Measurements from ENCODE around the gene SDCBP2.

The SDCBP2 gene, protein sequence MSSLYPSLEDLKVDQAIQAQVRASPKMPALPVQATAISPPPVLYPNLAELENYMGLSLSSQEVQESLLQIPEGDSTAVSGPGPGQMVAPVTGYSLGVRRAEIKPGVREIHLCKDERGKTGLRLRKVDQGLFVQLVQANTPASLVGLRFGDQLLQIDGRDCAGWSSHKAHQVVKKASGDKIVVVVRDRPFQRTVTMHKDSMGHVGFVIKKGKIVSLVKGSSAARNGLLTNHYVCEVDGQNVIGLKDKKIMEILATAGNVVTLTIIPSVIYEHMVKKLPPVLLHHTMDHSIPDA

DNA sequence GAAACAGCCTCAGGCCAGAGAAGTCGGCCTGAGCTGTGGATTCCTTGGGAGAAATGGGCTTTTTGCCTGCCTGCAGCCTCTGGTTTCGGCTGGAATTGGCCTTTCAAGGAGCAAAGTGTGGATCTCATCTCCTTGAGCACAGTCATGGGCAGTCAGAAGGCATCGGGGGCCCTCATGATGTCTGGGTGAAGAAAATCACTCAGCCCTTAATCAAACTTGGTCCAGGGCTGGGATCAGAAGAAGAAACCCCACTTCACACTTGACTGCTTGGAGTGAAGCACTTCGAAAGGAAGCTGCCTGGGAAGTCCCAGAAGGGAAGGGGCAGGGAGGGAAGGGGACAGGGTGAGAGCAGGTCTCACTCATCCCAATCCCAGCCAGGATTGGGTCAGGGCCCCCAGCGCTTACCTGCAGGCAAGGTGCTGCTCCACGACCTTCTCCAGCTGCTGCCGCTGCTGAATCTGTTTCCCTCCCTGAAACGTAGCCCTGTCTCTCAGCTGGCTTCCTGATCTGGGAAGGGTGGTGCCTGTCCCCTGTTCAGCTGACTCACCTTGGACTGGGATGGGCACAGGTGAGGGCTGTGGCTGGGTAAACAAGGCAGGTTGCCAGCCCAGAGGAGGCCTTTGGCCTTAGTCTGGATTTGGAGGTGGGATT is at the start of gene SDCBP2:
SDCBP2 (minus strand) TSS at position 460 of the 651 bp plus-strand sequence. CDS start 8,723 bp downstream, outside the sequence.
- Histone ChIP-seq H3K36me3 (ENCODE audit: insufficient read depth, low read length) (peaks cover 19% of the 10 kb centered on the region), H3K4me3 (ENCODE audit: low read length) (no peak within 1 kb of the TSS), H3K4me1 (ENCODE audit: insufficient read depth, low read length) (peaks cover 20% of the 10 kb centered on the region), H3K9me3 (ENCODE audit: low read length) (no peaks in the 10 kb centered on the region), H2AFZ (ENCODE audit: low read depth, low read length) (no peak within 1 kb of the TSS), H3K27me3 (ENCODE audit: insufficient read depth, low read length) (no peaks in the 10 kb centered on the region)

DNA sequence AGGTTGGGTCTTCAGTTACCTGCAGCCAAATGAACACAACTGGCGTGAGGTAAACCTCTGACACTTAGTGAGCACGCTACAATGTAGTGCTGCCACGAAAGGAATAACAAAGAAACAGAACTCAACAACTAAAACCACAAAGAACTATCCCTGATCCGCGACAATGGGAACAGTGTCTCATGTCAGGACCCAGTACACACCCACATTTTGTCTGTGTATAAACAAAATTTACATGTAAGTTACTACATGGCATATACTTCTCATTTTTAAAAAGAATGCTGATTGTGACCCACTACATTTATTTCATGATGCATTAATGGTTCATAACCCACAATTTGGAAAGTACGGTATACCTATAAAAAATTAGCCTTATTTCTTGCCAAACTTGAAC is 49.8 kb upstream of the SDCBP2 start:
- H3K4me1 ChIP-seq (ENCODE audit: insufficient read depth, low read length), result peaks cover 2% of the 10 kb centered on the region
- no peaks in the 10 kb centered on the region for H3K9me3 ChIP-seq (ENCODE audit: low read length)
- H3K36me3 ChIP-seq (ENCODE audit: insufficient read depth, low read length), result peaks cover 10% of the 10 kb centered on the region
- no peaks in the 10 kb centered on the region for H3K27me3 ChIP-seq (ENCODE audit: insufficient read depth, low read length)
- no peak overlapping the region for H3K4me3 ChIP-seq (ENCODE audit: low read length)
- no peak overlapping the region for H2AFZ ChIP-seq (ENCODE audit: low read depth, low read length)

DNA sequence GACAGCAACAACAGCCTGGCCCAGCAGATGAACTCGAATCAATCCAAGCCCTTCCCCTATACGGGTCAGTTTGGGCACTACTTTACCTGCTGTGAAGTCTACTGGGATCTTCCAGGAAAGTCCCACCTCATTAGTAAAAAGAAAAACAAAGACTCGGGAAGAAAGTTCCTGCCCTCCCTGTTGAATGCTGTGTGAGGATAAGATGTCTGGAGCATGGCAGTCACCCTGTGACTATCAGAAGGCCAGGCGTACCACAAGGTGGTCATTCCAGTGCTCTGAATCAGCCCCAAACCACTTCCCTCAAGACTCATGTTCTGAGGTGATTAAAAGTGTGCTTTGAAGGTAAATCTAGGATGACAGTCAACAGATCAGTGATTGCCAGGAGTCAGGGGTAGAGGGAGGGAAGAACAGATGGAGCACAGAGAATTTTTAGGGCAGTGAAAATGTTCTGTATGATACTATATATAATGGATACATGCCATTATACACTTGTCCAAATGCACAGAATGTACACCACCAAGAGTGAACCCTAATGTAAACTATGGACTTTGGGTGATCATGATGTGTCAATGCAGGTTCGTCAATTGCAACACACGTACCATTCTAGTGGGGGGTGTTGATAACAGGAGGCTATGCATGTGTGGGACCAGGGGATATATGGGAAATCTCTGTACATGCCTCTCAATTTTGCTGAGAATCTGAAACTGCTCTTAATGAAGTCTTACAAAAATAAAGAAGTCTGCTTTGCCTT is 49.2 kb upstream of the SDCBP2 start:
- H3K27me3 ChIP-seq (ENCODE audit: insufficient read depth, low read length), result no peaks in the 10 kb centered on the region
- peaks cover 2% of the 10 kb centered on the region for H3K4me1 ChIP-seq (ENCODE audit: insufficient read depth, low read length)
- H3K36me3 ChIP-seq (ENCODE audit: insufficient read depth, low read length), result peaks cover 16% of the 10 kb centered on the region
- no peaks in the 10 kb centered on the region for H3K9me3 ChIP-seq (ENCODE audit: low read length)
- H2AFZ ChIP-seq (ENCODE audit: low read depth, low read length), result no peak overlapping the region
- no peak overlapping the region for H3K4me3 ChIP-seq (ENCODE audit: low read length)

DNA sequence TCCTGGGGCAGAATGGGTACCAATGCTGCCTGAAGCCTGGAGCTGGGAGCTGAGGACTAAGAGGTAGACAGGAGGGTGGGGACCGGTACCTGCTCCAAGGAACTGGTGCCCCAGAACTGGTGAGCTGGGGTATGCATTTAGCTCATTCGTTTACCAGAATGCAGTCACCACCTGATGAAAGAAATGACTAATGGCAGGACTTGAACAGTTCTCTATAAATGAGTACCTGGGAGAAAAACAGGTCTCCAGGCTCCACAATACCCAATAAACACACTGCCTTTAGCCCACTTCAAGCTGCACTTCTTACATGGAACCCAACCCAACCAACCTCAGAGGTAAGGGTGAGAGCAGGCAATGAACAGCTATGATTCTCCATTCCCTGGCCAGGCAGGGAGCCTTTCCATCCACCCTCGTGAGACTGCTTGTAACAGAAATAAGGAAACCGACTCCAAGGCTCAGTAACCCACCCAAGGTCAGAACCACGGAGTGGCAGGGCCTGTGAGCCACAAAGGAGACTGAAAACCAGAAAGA is 48.5 kb upstream of the SDCBP2 start:
- no peak overlapping the region for H3K4me3 ChIP-seq (ENCODE audit: low read length)
- peaks cover 2% of the 10 kb centered on the region for H3K4me1 ChIP-seq (ENCODE audit: insufficient read depth, low read length)
- H2AFZ ChIP-seq (ENCODE audit: low read depth, low read length), result no peak overlapping the region
- no peaks in the 10 kb centered on the region for H3K27me3 ChIP-seq (ENCODE audit: insufficient read depth, low read length)
- H3K9me3 ChIP-seq (ENCODE audit: low read length), result no peaks in the 10 kb centered on the region
- H3K36me3 ChIP-seq (ENCODE audit: insufficient read depth, low read length), result peaks cover 19% of the 10 kb centered on the region

DNA sequence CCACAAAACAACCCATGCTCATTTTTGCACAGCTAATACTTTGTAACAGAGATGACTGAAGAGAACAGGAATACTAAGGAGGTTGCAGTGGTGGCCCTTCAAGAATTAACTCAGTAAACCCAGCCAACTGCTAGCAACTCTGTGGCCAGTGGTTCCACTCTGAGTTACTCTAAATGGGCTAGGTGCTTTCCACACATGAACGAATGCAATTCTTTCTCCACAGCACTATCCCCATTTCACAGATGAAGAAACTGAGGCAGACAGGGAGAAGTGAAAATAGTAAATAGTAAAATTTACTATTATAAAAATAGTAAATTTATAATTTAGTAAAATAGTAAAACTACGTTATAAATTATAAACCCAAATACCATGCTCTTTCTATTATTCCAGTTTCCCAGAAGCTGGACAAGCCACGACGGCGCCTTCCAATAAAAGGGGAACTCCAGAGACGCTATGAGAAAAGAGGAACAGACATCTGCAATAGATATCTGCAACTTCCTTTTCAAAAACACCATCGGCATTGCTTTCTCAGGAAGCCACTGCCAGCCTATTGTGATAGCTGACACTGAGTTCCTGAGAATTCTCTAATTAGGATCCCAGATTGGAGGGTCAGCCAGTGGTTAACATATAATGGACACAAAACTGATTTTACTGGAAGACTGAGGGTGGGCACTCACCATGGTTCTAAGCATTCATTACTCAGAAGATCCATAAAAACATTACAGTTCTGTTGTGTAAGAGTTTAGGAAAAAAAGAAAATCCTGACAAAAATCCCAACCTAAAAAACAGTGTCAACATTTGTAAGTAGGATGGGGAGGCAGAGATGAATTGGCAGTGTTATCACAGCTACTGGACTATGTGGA is 47.7 kb upstream of the SDCBP2 start:
- H3K27me3 ChIP-seq (ENCODE audit: insufficient read depth, low read length), result no peaks in the 10 kb centered on the region
- no peak overlapping the region for H3K4me3 ChIP-seq (ENCODE audit: low read length)
- no peaks in the 10 kb centered on the region for H3K9me3 ChIP-seq (ENCODE audit: low read length)
- peaks cover 2% of the 10 kb centered on the region for H3K4me1 ChIP-seq (ENCODE audit: insufficient read depth, low read length)
- H3K36me3 ChIP-seq (ENCODE audit: insufficient read depth, low read length), result peaks cover 27% of the 10 kb centered on the region
- no peak overlapping the region for H2AFZ ChIP-seq (ENCODE audit: low read depth, low read length)

DNA sequence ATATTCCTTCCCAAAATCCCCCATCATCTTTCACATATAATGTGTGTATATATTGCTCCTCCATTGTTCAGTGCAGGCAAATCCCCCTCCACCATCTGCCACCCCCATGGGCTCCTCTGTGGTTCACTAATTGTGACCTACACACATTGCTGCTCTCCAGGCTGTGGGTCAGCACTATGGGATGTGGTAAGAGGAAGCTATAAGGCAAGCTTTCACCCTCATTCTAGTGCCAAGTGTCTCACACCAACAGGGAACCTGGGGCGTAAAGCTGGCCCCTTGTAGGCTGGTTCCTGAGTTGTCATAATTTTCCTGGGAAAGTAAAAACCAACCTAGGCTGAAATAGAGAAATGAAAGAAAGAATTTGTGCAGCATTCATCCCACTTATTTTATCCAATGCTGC is 47.1 kb upstream of the SDCBP2 start:
- Histone ChIP-seq H3K9me3 (ENCODE audit: low read length) (no peaks in the 10 kb centered on the region), H2AFZ (ENCODE audit: low read depth, low read length) (no peak overlapping the region), H3K36me3 (ENCODE audit: insufficient read depth, low read length) (peaks cover 32% of the 10 kb centered on the region), H3K27me3 (ENCODE audit: insufficient read depth, low read length) (no peaks in the 10 kb centered on the region), H3K4me3 (ENCODE audit: low read length) (no peak overlapping the region), H3K4me1 (ENCODE audit: insufficient read depth, low read length) (peaks cover 2% of the 10 kb centered on the region)

DNA sequence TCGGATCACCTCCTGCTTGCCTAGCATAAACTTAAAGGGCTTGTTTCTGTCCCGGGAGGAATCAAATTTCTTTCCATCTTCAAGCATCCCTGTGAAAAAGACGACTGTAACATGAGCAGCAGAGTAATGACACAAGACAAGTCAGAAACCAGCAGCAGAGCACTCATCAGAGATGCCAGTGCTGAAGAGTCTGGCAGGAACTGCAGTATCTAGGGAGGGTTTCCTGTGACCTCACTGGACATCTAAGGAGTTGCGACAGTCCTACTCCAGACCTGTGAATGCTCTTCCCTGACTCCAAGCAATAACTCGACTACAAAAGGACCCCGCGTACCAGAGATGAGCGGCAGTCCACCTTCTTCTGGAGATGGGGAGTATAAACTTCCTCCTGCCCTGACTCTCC is 46.6 kb upstream of the SDCBP2 start:
- Histone ChIP-seq H3K4me3 (ENCODE audit: low read length) (no peak overlapping the region), H3K27me3 (ENCODE audit: insufficient read depth, low read length) (no peaks in the 10 kb centered on the region), H2AFZ (ENCODE audit: low read depth, low read length) (no peak overlapping the region), H3K4me1 (ENCODE audit: insufficient read depth, low read length) (peaks cover 2% of the 10 kb centered on the region), H3K36me3 (ENCODE audit: insufficient read depth, low read length) (peaks cover 36% of the 10 kb centered on the region), H3K9me3 (ENCODE audit: low read length) (no peaks in the 10 kb centered on the region)

DNA sequence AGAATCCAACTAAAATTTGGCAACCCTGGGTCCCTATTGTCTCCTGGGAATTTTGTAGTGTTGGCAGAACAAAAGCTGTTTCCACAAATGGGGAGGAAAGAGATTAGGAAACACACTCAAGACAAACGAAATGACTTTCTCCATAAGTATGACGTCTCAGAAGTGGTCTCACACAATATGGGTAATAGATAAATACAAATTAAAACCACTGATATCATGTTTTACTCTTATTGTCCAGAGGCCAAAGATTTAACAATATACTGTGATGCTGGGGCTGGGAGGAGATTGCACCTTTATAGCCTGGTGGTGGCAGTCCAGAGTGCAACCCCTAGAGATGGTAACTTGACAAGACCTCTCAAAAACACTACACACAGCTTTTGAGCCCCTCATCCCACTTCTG is 45.3 kb upstream of the SDCBP2 start:
- Histone ChIP-seq H2AFZ (ENCODE audit: low read depth, low read length) (no peak overlapping the region), H3K36me3 (ENCODE audit: insufficient read depth, low read length) (peaks cover 43% of the 10 kb centered on the region), H3K4me3 (ENCODE audit: low read length) (no peak overlapping the region), H3K9me3 (ENCODE audit: low read length) (no peaks in the 10 kb centered on the region), H3K27me3 (ENCODE audit: insufficient read depth, low read length) (no peaks in the 10 kb centered on the region), H3K4me1 (ENCODE audit: insufficient read depth, low read length) (peaks cover 2% of the 10 kb centered on the region)

DNA sequence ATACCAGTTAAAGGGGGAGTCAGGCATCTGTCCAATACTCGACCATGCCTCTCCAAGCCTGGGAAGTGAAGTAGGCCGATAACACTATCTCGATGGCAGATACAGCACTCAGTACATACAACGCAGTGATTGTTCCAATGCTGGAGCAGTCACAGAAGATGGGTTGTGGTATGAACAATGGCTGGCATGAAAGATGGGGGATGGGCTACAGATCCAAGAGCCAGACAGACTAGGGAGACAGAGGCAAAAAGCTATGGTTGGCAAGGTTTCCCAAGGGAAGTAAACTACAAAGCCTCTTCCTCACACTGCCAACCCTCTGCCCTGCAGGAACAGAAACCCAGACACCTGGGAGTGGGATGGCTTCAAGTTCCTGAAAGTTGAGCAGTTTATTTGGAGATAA is 44.7 kb upstream of the SDCBP2 start:
- Histone ChIP-seq H3K9me3 (ENCODE audit: low read length) (no peaks in the 10 kb centered on the region), H3K4me3 (ENCODE audit: low read length) (no peak overlapping the region), H3K4me1 (ENCODE audit: insufficient read depth, low read length) (peaks cover 2% of the 10 kb centered on the region), H3K27me3 (ENCODE audit: insufficient read depth, low read length) (no peaks in the 10 kb centered on the region), H2AFZ (ENCODE audit: low read depth, low read length) (no peak overlapping the region), H3K36me3 (ENCODE audit: insufficient read depth, low read length) (peaks cover 47% of the 10 kb centered on the region)

DNA sequence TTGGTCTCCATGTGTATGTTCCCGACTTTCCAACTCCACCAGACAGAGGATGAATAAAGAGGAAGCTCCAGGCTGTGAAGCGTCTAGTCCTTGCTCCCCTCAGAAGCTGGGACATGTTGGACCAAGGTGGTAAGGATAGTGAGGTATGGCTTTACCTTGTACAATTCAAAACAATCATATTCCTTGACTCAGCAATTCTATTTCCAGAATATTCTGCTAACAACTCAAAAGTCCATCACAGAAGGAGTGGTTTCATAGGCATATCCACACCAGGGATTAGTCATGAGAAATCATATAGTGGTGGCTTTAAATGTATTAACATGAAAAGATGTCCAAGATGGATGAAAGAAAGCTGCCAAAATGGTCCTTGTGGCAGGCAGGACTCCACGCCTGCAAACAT is 44.1 kb upstream of the SDCBP2 start:
- Histone ChIP-seq H3K27me3 (ENCODE audit: insufficient read depth, low read length) (no peaks in the 10 kb centered on the region), H3K36me3 (ENCODE audit: insufficient read depth, low read length) (peaks cover 53% of the 10 kb centered on the region), H2AFZ (ENCODE audit: low read depth, low read length) (no peak overlapping the region), H3K4me3 (ENCODE audit: low read length) (no peak overlapping the region), H3K4me1 (ENCODE audit: insufficient read depth, low read length) (peaks cover 2% of the 10 kb centered on the region), H3K9me3 (ENCODE audit: low read length) (no peaks in the 10 kb centered on the region)

DNA sequence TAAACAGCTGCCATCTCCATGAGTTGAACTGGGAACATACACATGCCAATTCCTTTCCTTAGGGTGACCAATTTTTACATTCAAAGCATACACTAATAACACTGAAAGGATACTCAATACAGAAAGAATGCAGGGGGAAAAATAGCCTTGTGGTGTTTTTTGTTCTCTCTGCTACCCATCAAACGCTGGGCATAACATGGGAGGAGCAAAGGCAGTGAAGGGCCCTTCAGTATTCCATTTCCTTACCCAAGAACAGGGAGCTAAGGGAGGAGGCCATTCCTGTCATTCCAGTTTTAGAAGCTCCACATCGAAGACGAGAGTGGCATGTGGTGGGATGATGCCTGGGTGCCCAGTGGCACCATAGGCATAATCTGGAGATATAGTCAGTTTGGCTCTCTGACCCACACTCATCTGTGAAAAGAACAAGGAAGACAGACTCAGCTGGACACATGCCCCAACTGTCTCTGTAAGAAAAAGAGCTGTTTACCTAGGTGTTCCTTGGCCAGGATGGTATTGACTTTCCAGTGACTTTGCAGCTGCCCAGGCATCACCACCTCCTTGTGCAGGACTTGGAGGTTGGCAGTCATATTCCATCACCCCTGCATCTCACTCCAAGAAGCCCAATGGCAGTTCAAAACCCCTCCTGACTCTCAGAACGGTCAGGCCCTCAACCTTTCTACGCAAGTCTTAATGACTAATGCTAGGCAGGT is 43.0 kb upstream of the SDCBP2 start:
- Histone ChIP-seq H3K9me3 (ENCODE audit: low read length) (no peaks in the 10 kb centered on the region), H3K36me3 (ENCODE audit: insufficient read depth, low read length) (peaks cover 60% of the 10 kb centered on the region), H3K4me3 (ENCODE audit: low read length) (no peak overlapping the region), H3K4me1 (ENCODE audit: insufficient read depth, low read length) (peaks cover 2% of the 10 kb centered on the region), H3K27me3 (ENCODE audit: insufficient read depth, low read length) (no peaks in the 10 kb centered on the region), H2AFZ (ENCODE audit: low read depth, low read length) (no peak overlapping the region)

DNA sequence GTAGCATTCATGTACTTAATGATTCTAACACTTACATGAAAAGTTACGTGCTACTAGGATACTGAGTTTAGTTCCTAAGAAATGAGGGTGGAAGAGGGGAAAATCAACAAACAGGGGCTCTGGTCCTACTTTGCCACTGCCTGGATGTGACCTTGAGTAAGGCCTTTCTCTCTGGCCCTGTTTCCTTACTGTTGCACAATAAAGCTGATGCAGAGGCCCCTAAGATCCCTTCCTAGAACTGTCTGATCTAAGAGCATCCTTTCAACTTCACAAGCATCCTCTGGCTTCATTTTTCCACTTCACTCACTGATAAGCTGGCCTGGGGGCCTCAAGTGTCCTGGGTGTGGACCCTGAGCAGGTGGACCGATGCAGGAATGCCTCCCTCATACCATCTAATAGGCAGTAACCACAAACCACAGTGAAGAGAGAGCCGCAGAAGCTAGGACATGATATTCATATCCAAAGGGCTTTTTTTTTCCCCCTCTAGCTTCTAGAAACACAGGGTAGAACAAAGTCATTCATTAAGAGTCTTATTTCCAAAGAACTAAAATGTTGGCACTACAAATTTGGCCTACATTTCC is 42.4 kb upstream of the SDCBP2 start:
- no peak overlapping the region for H3K4me3 ChIP-seq (ENCODE audit: low read length)
- H3K9me3 ChIP-seq (ENCODE audit: low read length), result no peaks in the 10 kb centered on the region
- no peak overlapping the region for H2AFZ ChIP-seq (ENCODE audit: low read depth, low read length)
- H3K4me1 ChIP-seq (ENCODE audit: insufficient read depth, low read length), result no peaks in the 10 kb centered on the region
- H3K36me3 ChIP-seq (ENCODE audit: insufficient read depth, low read length), result peaks cover 60% of the 10 kb centered on the region
- no peaks in the 10 kb centered on the region for H3K27me3 ChIP-seq (ENCODE audit: insufficient read depth, low read length)
